C4-2B (cell line): ENCODE results near the gene TEX29.

Experiments used
- CTCF ChIP-seq: fragments of 450-650 bp; conservative IDR thresholded peaks from 2 replicates; pipeline ENCODE4 v1.5.1; 2017; ENCODE audit warnings: mild to moderate bottlenecking
- ZFX ChIP-seq: fragments of 450-650 bp; IDR thresholded peaks from 2 replicates; pipeline ENCODE4 v1.6.1; 2017

GRCh38 chr13:111383591-111384440, 63.4 kb downstream of the TEX29 start:
- TF ChIP-seq CTCF (no peak), ZFX (no peak)
